H9 (cell line): ENCODE measurements around the gene PTK6. TPM values are rescaled to one million over a fixed set of nuclear protein-coding genes. Genes with fewer than 3 reads are reported as not detected.

ENCODE experiments used
- DNase-seq: peaks from one replicate; pipeline ENCODE4 v3.0.0-alpha.2; 2017
- H2AFZ ChIP-seq: one replicate; pipeline ENCODE4 v1.6.1; 2013; ENCODE audit warnings: mild to moderate bottlenecking, low read length, control low read depth, moderate library complexity
- H2AK5ac ChIP-seq: 2 replicates; pipeline ENCODE4 v1.6.1; 2013; ENCODE audit warnings: low read length, control low read depth, mixed read lengths; ENCODE audit not compliant: insufficient read length
- H2BK120ac ChIP-seq: one replicate; pipeline ENCODE4 v1.6.1; 2013; ENCODE audit warnings: low read depth, mild to moderate bottlenecking, low read length, control low read depth, inconsistent platforms; ENCODE audit not compliant: poor library complexity, severe bottlenecking
- H2BK12ac ChIP-seq: 2 replicates; pipeline ENCODE4 v1.6.1; 2013; ENCODE audit warnings: low read length, control low read depth, mixed read lengths, low read depth; ENCODE audit not compliant: insufficient read length
- H2BK15ac ChIP-seq: 2 replicates; pipeline ENCODE4 v1.6.1; 2013; ENCODE audit warnings: low read depth, low read length, control low read depth
- H2BK20ac ChIP-seq: one replicate; pipeline ENCODE4 v1.6.1; 2013; ENCODE audit warnings: low read depth, mild to moderate bottlenecking, low read length, control low read depth, inconsistent platforms; ENCODE audit not compliant: poor library complexity, severe bottlenecking
- H2BK5ac ChIP-seq: 2 replicates; pipeline ENCODE4 v1.6.1; 2013; ENCODE audit warnings: low read length, control low read depth, mixed read lengths; ENCODE audit not compliant: insufficient read length
- H3K14ac ChIP-seq: 2 replicates; pipeline ENCODE4 v1.6.1; 2013; ENCODE audit warnings: low read length, control low read depth; ENCODE audit not compliant: insufficient read depth
- H3K18ac ChIP-seq: 2 replicates; pipeline ENCODE4 v1.6.1; 2013; ENCODE audit warnings: low read depth, mild to moderate bottlenecking, mixed read lengths, low read length, control low read depth; ENCODE audit not compliant: insufficient read length
- H3K23ac ChIP-seq: 2 replicates; pipeline ENCODE4 v1.6.1; 2013; ENCODE audit warnings: low read length, control low read depth, mixed read lengths, low read depth; ENCODE audit not compliant: insufficient read length
- H3K23me2 ChIP-seq: 2 replicates; pipeline ENCODE4 v1.6.1; 2013; ENCODE audit warnings: low read depth, mild to moderate bottlenecking, mixed read lengths, low read length, control low read depth; ENCODE audit not compliant: insufficient read length, poor library complexity, severe bottlenecking
- H3K27ac ChIP-seq: 2 replicates; pipeline ENCODE4 v1.5.1; 2013; ENCODE audit warnings: low read length, control low read depth, mixed read lengths, low read depth; ENCODE audit not compliant: insufficient read length
- H3K27me3 ChIP-seq: 2 replicates; pipeline ENCODE4 v1.6.1; 2013; ENCODE audit warnings: low read length, control low read depth, inconsistent platforms; ENCODE audit not compliant: insufficient read depth
- H3K4ac ChIP-seq: 2 replicates; pipeline ENCODE4 v1.6.1; 2013; ENCODE audit warnings: low read depth, mild to moderate bottlenecking, control low read depth, inconsistent platforms, low read length, moderate library complexity
- H3K4me1 ChIP-seq: 2 replicates; pipeline ENCODE4 v1.6.1; 2013; ENCODE audit warnings: low read length, control low read depth, inconsistent platforms; ENCODE audit not compliant: insufficient read depth
- H3K4me2 ChIP-seq: 2 replicates; pipeline ENCODE4 v1.6.1; 2013; ENCODE audit warnings: low read length, control low read depth, mixed read lengths; ENCODE audit not compliant: insufficient read length, insufficient read depth
- H3K56ac ChIP-seq: 2 replicates; pipeline ENCODE4 v1.6.1; 2013; ENCODE audit warnings: low read depth, mild to moderate bottlenecking, mixed read lengths, low read length, control low read depth; ENCODE audit not compliant: insufficient read length
- H3K79me1 ChIP-seq: 2 replicates; pipeline ENCODE4 v1.6.1; 2013; ENCODE audit warnings: low read depth, mild to moderate bottlenecking, moderate library complexity, low read length, control low read depth, inconsistent platforms; ENCODE audit not compliant: insufficient read depth, poor library complexity, severe bottlenecking
- H3K79me2 ChIP-seq: 2 replicates; pipeline ENCODE4 v1.6.1; 2013; ENCODE audit warnings: low read length, control low read depth, inconsistent platforms; ENCODE audit not compliant: insufficient read depth
- H3K9ac ChIP-seq: 2 replicates; pipeline ENCODE4 v1.6.1; 2013; ENCODE audit warnings: low read length, control low read depth, mixed read lengths; ENCODE audit not compliant: insufficient read length; ENCODE audit errors: extremely low read depth
- H3K9me3 ChIP-seq: one replicate; pipeline ENCODE4 v1.6.1; 2013; ENCODE audit warnings: low read depth, low read length, inconsistent platforms; ENCODE audit not compliant: control insufficient read depth
- H3T11ph ChIP-seq: one replicate; pipeline ENCODE4 v1.6.1; 2013; ENCODE audit warnings: mild to moderate bottlenecking, low read length, control low read depth, inconsistent platforms
- H4K20me1 ChIP-seq: one replicate; pipeline ENCODE4 v1.6.1; 2013; ENCODE audit not compliant: control insufficient read depth, insufficient read length, insufficient read depth
- H4K5ac ChIP-seq: 2 replicates; pipeline ENCODE4 v1.6.1; 2013; ENCODE audit warnings: low read depth, mild to moderate bottlenecking, mixed read lengths, low read length, control low read depth; ENCODE audit not compliant: insufficient read length
- H4K8ac ChIP-seq: replicated peaks from 2 replicates; pipeline ENCODE4 v1.6.1; 2013; ENCODE audit warnings: low read length, control low read depth, mixed read lengths, low read depth; ENCODE audit not compliant: insufficient read length
- H4K91ac ChIP-seq: 2 replicates; pipeline ENCODE4 v1.6.1; 2013; ENCODE audit warnings: low read depth, mild to moderate bottlenecking, moderate library complexity, mixed read lengths, low read length, control low read depth; ENCODE audit not compliant: insufficient read length
- H3K27ac Mint-ChIP-seq, 3 experiments: 2 replicates in 2 of 3; 3 replicates in 1 of 3; pipeline ENCODE4 v1.8.0; 2020 to 2021; ENCODE audit warnings: mixed read lengths in 3 of 3, mild to moderate bottlenecking in 1 of 3, moderate library complexity in 1 of 3
- H3K27me3 Mint-ChIP-seq: 2 replicates; pipeline ENCODE4 v1.8.0; 2021; ENCODE audit warnings: low read depth, mild to moderate bottlenecking, moderate library complexity, mixed read lengths
- H3K36me3 Mint-ChIP-seq, 3 experiments: 2 replicates in 2 of 3; 3 replicates in 1 of 3; pipeline ENCODE4 v1.8.0; 2020 to 2021; ENCODE audit warnings: low read depth in 3 of 3, mixed read lengths in 3 of 3; ENCODE audit not compliant: insufficient read depth in 1 of 3
- H3K4me1 Mint-ChIP-seq, 2 experiments: 2 replicates each; pipeline ENCODE4 v1.8.0; 2020; ENCODE audit warnings: mixed read lengths in 2 of 2
- H3K4me3 Mint-ChIP-seq, 2 experiments: 2 replicates in 1 of 2; 3 replicates in 1 of 2; pipeline ENCODE4 v1.8.0; 2020 to 2021; ENCODE audit warnings: mild to moderate bottlenecking in 2 of 2, mixed read lengths in 2 of 2, moderate library complexity in 1 of 2
- H3K9me3 Mint-ChIP-seq, 2 experiments: 2 replicates in 1 of 2; 3 replicates in 1 of 2; pipeline ENCODE4 v1.8.0; 2020; ENCODE audit warnings: mild to moderate bottlenecking in 2 of 2, mixed read lengths in 2 of 2, moderate library complexity in 1 of 2
- CTCF ChIP-seq: fragments of 200-600 bp; sonication (generic); conservative IDR thresholded peaks from 3 replicates; pipeline ENCODE4 v1.8.0; 2021; ENCODE audit warnings: antibody characterized with exemption, mild to moderate bottlenecking
- WGBS: extraction: QIAGEN DNeasy Blood & Tissue Kit; methylation state at CpG from one replicate; pipeline ENCODE4 v1.1.7; 2013; ENCODE audit warnings: missing lambda C conversion rate, low lambda C conversion rate, mixed read lengths; ENCODE audit not compliant: insufficient read length; ENCODE audit errors: extremely low coverage; 5-methylcytosine and 5-hydroxymethylcytosine counted together
- total RNA-seq: library from RNA; stranded (reverse); gene quantifications from 2 replicates; pipeline ENCODE4 v1.2.1, GENCODE V29; 2021

PTK6 gene
- total RNA-seq, 1 experiment from 2014 or later: 0.46 TPM

- Histone ChIP-seq H3K23ac (no peak overlapping the region), H3K4me2 (no peak overlapping the region), H2BK5ac (no peak overlapping the region), H3K9me3 (no peaks in the 10 kb centered on the region), H3K79me1 (no peaks in the 10 kb centered on the region), H2BK12ac (no peak overlapping the region), H3K14ac (no peak overlapping the region), H3K79me2 (no peaks in the 10 kb centered on the region), H3K56ac (no peak overlapping the region), H3K4ac (no peak overlapping the region), H4K20me1 (no peaks in the 10 kb centered on the region), H2BK20ac (no peak overlapping the region), H3K18ac (no peak overlapping the region), H3K23me2 (peaks cover 4% of the 10 kb centered on the region), H2BK120ac (no peak overlapping the region), H4K5ac (no peak overlapping the region), H2BK15ac (no peak overlapping the region), H2AFZ (no peak overlapping the region), H3K27me3 (no peaks in the 10 kb centered on the region), H3T11ph (no peak overlapping the region), H4K8ac (no peak overlapping the region), H3K27ac (no peak overlapping the region), H4K91ac (no peak overlapping the region), H2AK5ac (no peak overlapping the region), H3K9ac (no peak overlapping the region), H3K4me1 (no peaks in the 10 kb centered on the region)
- Mint-ChIP-seq H3K27me3 (no peaks in the 10 kb centered on the region), H3K4me1 (no peaks in the 10 kb centered on the region), H3K4me3 (no peak overlapping the region), H3K36me3 (no peaks in the 10 kb centered on the region), H3K9me3 (no peaks in the 10 kb centered on the region), H3K27ac (no peak overlapping the region)
- no CpG with 5 or more reads among the region's 46 CpGs for WGBS
- TF ChIP-seq CTCF: no peak
- DNase-seq: no peak
These were observed 32.1 kb upstream of the PTK6 start for GRCh38 chr20:63568986-63569949.
